HG02588 (cell line): ENCODE measurements around the gene MED13L.

ENCODE experiments used
- ATAC-seq: cut with Tn5 transposase; IDR thresholded peaks from one replicate; pipeline ENCODE4 v1.9.1; 2021; ENCODE audit warnings: mild to moderate bottlenecking, moderate library complexity; ENCODE audit not compliant: unreplicated experiment

The MED13L gene

DNA sequence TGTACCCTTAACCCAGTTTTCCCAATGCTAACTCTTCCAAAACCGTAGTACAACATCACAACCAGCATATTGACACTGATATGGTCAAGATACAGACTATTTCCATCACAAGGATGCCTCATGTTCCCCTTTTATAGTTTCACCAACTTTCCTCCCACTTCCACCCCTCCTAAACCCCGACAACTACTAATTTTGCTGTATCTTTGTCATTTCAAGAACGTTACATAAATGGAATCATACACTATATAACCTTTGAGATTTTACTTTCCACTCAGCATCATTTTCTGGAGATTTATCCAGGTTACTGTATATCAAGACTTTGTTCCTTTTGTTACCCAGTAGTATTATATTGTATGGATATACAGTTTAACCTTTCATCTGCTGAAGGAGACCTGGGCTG, 88.9 kb downstream of the MED13L start:
- no peak for ATAC-seq

DNA sequence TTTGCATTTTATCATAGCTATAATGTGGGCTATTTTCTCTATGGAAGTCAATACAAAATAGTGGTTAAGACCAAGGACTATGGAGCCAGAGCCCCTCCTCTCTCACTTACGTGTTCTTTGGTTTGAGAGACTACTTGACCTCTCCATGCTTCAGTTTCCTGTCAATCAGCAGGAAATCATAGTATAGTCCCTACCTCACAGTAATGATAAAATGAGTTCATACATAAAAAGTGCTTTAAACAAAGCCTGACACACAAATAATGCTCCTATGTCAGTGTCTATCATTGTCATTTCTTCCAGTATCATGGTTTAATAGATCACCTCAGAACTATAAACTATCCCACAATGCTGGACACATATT, 90.4 kb downstream of the MED13L start:
- ATAC-seq = no peak

DNA sequence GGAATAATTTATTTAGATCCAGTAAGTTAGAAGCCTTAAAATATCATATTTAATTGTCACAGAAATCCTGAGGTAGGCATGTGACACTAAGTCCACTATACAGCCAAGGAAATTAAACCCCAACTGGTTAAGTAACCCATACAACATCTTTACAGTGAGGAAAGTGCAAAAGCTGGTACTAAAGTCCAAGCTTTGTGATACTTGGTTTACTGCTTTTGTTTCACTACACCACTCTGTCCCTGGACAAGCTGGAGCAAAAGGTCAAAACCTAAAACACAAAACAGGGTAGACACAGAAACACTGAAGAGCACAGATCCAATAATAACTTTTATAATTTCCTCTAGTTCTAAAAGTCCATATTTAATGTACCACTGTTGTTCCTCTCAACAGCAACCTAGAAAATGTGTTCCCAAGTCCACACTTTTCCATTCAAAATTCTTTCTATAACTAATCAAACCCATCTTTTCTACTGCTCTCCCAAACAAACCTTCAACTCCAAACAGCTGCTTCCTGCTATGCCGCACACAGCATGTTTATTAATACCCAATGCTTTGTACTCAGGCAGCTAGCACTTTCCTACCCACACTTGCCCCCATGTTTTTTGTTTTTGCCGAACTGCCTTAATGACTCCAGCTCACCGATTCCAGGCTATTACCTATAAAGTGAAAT, 90.9 kb downstream of the MED13L start:
- no peak for ATAC-seq

DNA sequence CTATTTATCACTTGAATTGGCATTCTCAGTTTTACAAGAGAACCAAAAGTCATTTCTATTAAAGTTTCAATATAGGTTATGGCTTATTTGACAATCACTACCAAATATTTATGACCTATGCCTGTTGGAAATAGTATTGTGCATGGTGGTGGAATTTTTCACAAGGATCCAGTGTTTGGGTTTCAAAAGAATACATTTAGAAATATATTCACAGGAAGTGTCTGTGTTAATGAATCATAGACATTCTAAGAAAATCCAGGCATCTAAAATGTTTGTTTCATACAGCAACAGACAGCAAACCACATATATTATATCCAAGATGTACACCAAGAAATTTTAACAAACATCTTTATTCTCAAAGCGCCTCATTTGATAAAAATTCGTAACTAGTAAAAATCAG, 92.7 kb downstream of the MED13L start:
- ATAC-seq = no peak

DNA sequence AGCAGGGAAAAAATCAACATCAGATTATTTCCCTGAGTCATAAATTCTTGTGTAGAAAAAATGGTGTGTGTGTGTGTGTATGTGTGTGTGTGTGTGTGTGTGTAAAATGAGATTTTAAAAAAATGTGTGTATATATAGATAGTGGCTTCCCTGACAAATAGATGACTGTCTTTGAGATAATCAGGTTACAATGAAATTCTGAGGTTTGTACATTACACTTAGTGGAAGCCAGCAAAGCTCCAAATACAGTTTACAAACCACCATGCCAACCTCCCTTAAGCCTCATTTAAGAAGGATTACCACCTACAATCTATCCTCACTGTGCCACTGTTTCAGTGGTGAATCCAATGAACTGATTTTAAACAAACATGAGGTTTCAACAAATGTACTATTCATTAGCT, 93.8 kb downstream of the MED13L start:
- ATAC-seq = no peak

DNA sequence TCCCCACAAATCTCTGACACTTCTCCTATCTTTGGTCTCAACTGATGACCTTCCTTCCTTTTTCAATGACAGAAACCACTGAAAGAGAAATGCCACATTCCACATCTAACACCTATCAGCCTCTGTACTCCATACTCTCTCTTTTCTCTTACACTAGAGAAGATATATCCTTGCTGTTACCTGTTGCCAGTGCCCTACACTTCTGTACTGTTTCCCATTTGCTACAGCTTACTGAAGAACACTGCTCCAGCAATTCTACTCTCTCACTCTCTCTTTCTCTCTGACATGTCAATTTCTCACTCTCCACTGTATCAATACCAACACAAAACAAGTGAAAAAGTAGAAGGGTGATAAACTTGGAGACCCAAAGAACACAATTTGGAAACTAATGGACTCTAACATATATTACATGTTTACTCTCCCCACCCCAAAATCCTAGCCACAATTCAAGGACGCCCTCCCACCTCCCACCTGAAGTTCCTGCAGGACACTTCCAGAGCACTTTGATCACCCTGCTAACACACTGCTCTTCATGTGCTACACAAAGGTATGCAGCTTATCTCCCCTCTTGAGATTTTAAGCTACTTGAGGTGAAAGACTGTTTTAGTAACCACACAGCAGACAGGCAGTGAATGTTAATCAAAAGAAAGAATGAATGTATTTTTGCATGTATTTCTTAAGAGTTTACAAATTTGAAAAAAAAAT, 95.0 kb downstream of the MED13L start:
- no peak for ATAC-seq

DNA sequence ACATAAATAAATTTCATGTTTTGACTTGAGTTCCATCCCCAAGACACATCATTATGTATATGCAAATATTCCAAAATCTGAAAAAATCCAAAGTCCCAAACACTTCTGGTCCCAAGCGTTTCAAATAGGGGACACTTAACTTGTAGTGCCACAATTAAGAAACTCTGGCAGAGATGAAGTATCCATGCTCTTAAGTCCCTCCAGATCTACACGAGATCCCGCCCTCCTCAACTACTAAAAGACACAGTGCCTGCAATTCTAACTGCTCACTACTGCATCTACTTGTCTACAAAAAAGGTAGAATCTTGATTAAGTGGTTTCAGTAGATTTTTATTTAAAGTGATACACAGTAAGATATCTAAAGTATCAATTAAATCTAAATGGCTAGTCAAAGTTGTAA, 97.0 kb downstream of the MED13L start:
- ATAC-seq = no peak

DNA sequence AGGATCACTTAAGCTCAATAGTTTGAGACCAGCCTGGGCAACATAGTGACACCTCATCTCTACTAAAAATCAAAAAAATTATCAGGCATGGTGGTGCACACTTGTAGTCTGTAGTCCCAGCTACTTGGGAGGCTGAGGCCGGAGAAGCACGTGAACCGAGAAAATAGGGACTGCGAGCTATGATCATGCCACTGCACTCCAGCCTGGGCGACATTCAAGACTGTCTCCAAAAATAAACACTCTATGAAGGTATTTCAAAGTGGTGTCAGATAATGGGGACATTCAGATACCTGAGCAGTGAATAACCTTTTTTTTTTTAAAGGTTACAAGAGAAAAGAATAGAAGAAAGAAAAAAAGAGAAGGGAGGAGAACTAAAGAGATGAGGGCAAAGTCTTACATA, 98.1 kb downstream of the MED13L start:
- ATAC-seq = no peak

DNA sequence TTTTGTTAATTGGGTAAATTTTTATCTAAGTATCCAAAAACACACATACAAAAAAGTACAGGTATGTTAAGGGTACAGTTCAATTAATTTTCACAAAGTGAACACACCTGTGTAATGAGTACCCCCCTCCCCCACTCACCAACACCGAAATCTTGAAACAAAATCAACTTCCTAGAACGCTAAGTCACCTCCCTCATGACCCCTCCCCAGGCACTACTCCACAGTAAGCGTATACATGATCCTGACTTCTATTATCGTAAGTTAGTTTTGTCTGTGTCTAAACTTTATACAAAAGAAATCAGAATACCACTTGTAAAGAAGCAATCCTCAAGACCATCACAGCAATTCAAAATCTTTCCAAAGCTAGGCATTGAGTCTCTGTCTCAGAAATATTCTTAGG, 100.5 kb downstream of the MED13L start:
- no peak for ATAC-seq

DNA sequence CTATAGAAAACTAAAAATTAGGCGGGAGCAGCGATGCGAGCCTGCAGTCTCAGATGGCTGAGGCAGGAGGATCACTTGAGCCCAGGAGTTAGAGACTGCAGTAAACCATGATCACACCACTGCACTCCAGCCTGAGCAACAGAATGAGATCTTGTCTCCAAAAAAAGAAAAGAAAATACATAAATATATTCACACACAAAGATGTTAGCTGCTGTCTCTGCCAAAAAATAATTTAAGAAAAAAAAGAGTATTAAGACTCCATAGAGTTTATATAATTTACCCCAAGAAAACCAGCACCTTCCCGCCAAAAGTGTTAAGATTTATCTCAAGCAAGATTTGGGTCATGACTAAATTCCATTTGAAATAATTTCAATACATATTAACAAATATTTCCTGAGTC, 102.6 kb downstream of the MED13L start:
- no peak for ATAC-seq

DNA sequence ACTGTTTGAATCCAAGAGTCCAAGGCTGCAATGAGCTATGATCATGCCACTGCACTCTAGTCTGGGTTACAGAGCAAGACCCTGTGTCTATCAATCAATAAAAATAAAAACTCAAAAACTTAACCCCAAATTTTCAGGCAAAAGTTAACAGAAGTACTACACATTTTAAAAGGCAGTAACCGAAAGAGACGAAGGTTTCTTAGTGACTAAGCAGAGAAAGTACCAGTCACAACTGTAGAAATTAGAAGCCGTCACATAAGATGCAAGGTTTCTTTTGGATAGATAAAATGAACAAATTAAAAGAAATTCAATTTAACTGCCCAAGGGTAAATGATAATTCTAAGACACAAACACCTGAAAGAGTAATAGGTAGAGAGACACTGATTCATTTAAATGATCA, 103.5 kb downstream of the MED13L start:
- ATAC-seq = no peak

DNA sequence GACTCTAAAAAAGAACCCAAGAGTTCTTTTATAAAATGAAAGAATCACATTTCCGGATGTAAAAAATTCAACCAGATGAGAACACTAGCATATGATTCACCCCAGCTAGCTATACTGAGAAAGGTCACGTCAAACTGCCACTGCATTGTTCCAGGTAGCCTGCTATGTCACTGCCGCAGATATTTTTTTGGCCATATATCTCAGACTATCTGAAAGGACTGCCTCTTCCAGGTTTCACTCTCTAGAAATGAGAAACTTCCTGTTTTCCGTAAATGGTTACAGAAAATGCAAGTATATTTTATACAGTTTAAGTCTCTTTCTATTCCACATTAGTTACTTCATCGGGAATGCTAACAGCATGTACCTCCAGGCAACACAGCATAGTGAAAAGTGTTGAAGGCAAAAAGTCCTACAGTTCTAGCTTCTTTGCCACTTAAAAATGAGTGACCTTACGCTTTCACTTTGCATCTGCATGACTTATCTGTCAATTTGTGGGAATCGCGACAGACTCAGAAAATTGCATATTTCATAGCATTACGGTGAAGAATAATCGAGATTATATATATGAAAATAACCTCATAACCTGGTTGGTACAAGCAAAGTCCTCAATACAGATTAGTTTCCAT, 105.2 kb downstream of the MED13L start:
- ATAC-seq = peak; percentile 86

DNA sequence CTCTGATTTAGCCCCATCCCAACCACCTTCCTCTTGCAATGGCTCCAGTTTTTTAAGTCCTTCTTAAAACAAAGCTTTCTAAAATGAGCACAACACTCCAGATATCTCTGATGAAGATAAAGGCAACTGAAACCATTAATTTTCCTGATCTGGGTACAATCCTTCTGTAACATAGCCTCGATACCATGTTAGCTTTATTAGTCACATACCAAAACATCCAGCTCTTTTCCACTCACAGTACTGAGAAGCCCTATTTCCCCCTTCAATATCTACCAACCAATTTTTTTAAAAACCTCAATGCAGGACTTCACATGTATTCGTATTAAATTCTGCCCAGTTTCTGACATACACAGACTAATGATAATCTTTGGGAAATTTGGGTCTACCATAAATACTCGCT, 105.9 kb downstream of the MED13L start:
- no peak for ATAC-seq

DNA sequence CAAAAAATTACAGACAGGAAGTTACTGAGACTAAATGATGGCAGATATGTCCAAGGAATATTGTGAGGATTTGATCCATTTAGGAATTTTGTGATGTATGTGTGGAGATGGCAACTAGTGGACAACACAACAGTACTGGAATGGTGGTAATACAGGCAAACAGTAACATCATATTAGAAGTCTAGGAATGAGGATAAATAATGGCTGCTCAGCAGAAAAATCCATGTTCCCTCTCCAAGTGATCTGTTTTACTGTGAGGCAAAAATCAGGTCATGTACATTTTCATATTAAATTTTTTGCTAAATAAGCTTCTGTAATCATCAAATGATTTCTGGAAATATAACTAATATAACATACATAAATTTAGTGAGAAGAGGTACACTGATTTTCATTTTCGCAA, 108.4 kb downstream of the MED13L start:
- no peak for ATAC-seq

DNA sequence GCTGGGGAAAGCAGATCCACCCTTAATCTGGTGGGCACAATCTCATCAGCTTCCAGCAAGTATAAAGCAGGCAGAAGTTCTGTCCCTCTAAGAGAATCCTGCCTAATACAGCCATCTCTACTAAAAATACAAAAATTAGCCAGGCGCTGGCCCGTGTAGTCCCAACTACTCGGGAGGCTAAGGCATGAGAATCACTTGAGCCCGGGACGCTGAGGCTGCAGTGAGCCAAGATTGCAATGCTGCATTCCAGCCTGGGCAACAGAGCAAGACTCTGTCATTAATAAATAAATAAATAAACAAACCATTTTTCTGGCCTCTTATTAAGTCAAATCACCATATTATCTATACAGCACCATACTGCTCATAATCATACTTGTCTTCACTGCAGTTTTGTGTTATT, 111.2 kb downstream of the MED13L start:
- no peak for ATAC-seq

DNA sequence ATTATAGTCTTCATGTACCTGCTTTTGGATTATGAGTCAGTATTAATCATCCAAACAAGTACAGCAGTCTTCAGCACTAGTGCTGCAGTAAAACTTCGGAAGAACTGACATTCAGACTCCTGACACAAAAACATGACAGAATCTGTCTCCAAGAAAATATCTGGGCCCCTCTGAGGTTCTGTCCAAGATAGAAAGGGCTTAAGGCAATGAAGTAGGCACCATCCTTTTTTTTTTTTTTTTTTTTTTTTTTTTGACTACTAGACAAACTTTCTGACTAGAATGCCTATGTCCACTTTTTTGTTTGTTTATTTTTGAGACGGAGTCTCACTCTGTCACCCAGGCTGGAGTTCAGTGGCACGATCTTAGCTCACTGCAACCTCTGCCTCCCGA, 112.5 kb downstream of the MED13L start:
- no peak for ATAC-seq

DNA sequence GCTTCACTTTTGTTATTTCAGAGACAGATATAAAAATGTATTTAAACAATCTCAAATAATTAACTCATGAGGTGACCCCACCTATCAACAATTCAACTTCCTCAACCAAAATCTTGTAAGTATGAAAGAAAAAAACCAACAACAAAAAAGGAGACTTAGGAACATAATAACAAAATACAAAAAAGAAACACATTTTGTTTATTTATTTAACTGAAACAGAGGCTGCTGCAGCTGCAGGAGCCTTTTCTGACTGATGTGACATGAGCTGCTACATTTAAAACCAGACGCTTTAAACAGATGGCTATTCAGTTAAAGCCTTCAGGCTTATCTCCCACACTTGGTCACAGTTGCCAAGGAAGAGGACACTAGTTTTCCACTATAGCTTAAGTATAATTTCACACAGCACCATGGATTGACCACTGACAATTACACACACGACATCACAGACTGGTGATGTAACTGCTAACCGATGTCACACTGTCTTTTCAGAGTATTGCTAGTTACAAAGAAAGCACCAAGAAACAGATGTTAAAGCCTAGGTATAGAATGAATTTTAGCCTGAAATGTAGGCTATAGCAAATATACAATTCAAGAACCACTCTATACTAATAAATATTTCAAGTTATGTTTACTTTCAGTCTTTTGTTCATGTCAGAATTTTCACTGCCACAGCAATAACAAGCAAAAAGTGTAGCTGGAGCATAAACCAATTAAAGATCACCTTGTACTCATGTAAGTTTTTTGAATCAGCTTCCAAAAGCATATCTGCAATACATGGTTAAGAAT, 113.0 kb downstream of the MED13L start:
- ATAC-seq = no peak

DNA sequence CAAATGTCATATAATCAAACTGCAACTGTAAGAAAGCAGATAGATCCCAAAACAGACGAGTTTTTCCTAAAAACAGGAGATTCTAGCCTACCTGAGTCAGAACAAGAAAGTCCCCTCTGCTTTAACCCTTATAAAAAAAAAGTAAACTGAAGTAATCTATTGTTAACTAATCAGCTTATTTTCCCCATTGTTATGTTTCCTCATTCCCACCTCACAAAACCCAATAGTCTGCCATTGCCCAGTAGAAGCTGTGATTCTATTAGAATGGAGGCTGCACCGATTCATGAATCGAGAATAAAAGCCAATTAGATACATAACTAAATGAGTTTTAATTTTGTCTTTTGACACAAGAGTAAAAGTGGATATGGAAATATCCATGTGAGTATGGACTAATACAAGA, 115.4 kb downstream of the MED13L start:
- ATAC-seq = no peak

DNA sequence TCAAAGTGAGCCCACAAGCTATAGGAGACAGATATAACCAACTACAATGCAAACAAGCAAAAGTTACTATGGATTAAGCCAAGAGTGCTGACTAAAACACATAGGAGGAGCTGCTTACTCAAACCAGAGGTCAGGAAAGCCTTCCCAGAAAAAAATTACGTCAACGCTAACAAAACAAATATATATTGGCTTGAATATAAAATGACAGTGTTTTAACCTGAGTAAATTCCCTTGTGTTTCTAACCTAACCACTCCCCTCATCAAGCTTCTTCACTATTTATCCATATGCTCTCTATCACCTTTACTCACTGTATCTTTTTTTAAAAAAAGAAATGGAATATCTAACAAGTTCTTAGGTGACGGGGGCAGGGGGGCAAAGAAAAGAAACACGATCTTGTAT, 115.9 kb downstream of the MED13L start:
- no peak for ATAC-seq

DNA sequence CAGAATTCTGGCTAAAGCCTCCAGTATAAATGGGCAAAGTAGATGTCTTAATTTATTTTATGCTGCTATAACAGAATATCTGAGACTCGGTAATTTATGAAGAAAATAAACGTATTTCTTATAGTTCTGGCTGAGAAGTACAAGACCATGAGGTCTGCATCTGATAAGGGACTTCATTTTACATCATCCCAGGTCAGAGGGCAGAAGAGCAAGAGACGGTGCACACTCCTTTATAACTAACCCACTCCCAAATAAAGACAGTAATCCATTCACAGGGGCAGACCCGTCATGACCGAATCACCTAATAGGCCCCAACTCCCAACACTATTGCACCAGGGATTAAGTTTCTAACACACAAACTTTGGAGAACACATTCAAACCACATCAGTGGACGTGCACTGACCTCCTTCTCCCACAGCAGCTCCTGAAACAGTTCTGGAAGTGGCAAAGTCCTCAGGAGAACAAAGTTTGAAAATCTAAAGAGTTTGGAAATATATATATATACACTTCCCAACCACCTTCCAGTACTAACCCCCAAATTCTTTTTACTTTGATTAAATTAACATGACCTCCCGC, 116.5 kb downstream of the MED13L start:
- ATAC-seq = no peak

DNA sequence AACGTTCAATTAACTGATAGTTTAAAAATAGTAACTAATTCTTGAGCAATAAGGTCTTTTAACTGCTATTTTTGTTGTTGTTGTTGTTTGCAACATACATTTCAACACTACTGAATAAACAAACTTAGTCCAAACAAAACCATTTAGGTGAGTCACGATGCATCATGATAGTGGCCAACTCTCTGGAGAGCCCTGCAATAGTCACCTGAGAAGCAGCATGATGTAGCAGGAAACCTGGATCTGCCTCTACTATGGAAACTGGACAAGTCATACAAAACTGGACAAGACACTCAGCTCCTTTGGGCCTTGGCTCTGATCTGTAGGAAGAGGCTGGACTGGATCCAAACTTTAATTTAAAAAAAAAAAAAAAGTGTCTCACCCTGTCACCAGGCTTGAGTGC, 117.3 kb downstream of the MED13L start:
- no peak for ATAC-seq
